Lower lobe of right lung (tissue), 2 donors: ENCODE results near the gene PPP1R15A. TPM values are rescaled to one million over a fixed set of nuclear protein-coding genes. Genes with fewer than 3 reads are reported as not detected.

Experiments used
- ATAC-seq, 2 donors: fragments of 200-7000 bp; cut with Tn5 transposase; one replicate each; pipeline ENCODE4 v1.9.1; 2020 to 2022; ENCODE audit warnings: mild to moderate bottlenecking in 2 of 2, moderate library complexity in 2 of 2
- DNase-seq: peaks from one replicate; pipeline ENCODE4 v3.0.0-alpha.2; 2020
- H3K27ac ChIP-seq: fragments of 200-600 bp; one replicate; pipeline ENCODE4 v1.8.0; 2022
- H3K27me3 ChIP-seq: fragments of 200-600 bp; one replicate; pipeline ENCODE4 v1.8.0; 2022; ENCODE audit warnings: low read depth
- H3K36me3 ChIP-seq: fragments of 200-600 bp; one replicate; pipeline ENCODE4 v1.8.0; 2022; ENCODE audit warnings: mild to moderate bottlenecking
- H3K4me1 ChIP-seq: fragments of 200-600 bp; one replicate; pipeline ENCODE4 v1.8.0; 2022
- H3K4me3 ChIP-seq: fragments of 200-600 bp; one replicate; pipeline ENCODE4 v1.8.0; 2022; ENCODE audit warnings: mild to moderate bottlenecking
- H3K9me3 ChIP-seq: fragments of 200-600 bp; one replicate; pipeline ENCODE4 v1.8.0; 2022
- intact Hi-C: fragments of 100-400 bp; cut with DNase I; formaldehyde crosslinking; loops from one replicate; pipeline ENCODE4 v1.11.0; 2022
- total RNA-seq: library from RNA; stranded (reverse); fragmentation: NEBNext Ultra II Directional; extraction: Animal tissue kit (Norgen Biotek cat#: 25700); gene quantifications from one replicate; pipeline ENCODE4 v1.2.1, GENCODE V29; 2021
- TF ChIP-seq, protein P1 (sequence below): fragments of 200-600 bp; IDR thresholded peaks from one replicate; pipeline ENCODE4 v1.8.0; 2022; ENCODE audit warnings: antibody characterized with exemption, mild to moderate bottlenecking
- donor health status: DM: no; HTN: yes; CAD: no; lungs with severe emphysema.

PPP1R15A gene
- total RNA-seq, 1 donor from 2014 or later = 80.4 TPM

DNA sequence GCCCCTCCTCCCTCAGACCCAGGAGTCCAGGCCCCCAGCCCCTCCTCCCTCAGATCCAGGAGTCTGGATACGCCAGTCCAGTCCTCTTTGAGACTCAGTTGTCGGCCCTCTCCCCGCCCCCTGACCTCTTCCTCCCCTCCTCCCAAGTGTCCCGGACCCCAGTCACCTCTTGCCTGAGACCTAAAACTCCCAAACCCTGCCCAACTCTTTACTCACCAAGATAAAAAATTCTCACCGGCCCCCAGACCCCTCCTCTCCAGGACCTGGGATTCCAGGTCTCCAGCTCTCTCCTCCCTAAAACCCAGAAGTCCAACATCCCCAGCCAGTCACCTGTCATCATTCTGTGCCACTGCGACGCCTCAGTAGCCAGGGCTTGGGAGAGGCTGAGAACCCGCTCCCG lies 34.5 kb upstream of the PPP1R15A start:
- TF ChIP-seq, protein P1, sequence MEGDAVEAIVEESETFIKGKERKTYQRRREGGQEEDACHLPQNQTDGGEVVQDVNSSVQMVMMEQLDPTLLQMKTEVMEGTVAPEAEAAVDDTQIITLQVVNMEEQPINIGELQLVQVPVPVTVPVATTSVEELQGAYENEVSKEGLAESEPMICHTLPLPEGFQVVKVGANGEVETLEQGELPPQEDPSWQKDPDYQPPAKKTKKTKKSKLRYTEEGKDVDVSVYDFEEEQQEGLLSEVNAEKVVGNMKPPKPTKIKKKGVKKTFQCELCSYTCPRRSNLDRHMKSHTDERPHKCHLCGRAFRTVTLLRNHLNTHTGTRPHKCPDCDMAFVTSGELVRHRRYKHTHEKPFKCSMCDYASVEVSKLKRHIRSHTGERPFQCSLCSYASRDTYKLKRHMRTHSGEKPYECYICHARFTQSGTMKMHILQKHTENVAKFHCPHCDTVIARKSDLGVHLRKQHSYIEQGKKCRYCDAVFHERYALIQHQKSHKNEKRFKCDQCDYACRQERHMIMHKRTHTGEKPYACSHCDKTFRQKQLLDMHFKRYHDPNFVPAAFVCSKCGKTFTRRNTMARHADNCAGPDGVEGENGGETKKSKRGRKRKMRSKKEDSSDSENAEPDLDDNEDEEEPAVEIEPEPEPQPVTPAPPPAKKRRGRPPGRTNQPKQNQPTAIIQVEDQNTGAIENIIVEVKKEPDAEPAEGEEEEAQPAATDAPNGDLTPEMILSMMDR = no peak
- Histone ChIP-seq H3K4me1 (peaks cover 16% of the 10 kb centered on the region), H3K36me3 (peaks cover 4% of the 10 kb centered on the region), H3K4me3 (no peak overlapping the region), H3K27ac (no peak overlapping the region), H3K27me3 (no peaks in the 10 kb centered on the region), H3K9me3 (no peaks in the 10 kb centered on the region)
- intact Hi-C loops = no loop called here
- ATAC-seq = no peak
- DNase-seq = no peak

DNA sequence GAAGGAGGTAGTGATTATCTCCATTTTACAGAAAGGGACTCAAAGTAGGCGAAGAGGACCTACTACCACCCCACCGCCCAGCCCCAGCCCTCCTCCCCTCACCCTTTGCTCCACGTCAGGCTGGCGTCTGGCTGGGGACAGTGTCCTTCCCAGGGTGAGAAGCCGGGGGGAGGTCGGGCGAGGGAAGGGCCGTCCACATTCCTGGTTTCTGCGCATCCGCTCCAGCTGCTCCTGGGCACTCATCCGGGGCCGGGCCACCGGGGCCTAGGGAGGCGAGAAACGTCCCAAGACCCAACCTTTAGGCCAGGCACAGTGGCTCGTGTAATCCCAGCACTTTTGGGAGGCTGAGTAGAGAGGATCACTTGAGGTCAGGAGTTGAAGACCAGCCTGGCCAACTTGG lies 31.2 kb upstream of the PPP1R15A start:
- ATAC-seq = no peak
- no peak for DNase-seq
- intact Hi-C loops = loop anchor here (5.0 kb wide), 1 partner anchor 54 kb away; no protein-coding TSS in a partner anchor
- no peak overlapping the region for H3K4me3 ChIP-seq
- H3K27me3 ChIP-seq = no peaks in the 10 kb centered on the region
- TF ChIP-seq, protein P1 = no peak
- peaks cover 10% of the 10 kb centered on the region for H3K4me1 ChIP-seq
- H3K27ac ChIP-seq = no peak overlapping the region
- no peaks in the 10 kb centered on the region for H3K9me3 ChIP-seq
- peaks cover 7% of the 10 kb centered on the region for H3K36me3 ChIP-seq

DNA sequence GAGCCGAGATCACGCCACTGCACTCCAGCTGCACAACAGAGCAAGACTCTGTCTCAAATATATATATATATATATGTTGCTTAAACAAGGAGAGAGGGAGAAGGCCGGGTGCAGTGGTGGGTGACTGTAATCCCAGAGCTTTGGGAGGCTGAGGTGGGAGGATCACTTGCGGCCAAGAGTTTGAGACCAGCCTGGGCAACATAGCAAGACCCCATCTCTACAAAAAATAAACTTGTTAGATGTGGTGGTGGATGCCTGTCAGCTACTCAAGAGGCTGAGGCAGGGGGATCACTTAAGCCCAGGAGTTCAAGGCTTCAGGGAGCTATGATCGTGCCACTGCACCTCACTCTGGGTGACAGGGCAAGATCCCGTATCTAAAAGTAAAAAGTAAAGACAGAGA lies 30.6 kb upstream of the PPP1R15A start:
- Histone ChIP-seq H3K27ac (peak overlapping the region; percentile 21), H3K4me1 (peaks cover 7% of the 10 kb centered on the region), H3K36me3 (peaks cover 7% of the 10 kb centered on the region), H3K27me3 (no peaks in the 10 kb centered on the region), H3K4me3 (no peak overlapping the region), H3K9me3 (no peaks in the 10 kb centered on the region)
- TF ChIP-seq, protein P1 = no peak
- ATAC-seq = no peak
- intact Hi-C loops = loop anchor here (5.0 kb wide), 1 partner anchor 54 kb away; no protein-coding TSS in a partner anchor
- no peak for DNase-seq

DNA sequence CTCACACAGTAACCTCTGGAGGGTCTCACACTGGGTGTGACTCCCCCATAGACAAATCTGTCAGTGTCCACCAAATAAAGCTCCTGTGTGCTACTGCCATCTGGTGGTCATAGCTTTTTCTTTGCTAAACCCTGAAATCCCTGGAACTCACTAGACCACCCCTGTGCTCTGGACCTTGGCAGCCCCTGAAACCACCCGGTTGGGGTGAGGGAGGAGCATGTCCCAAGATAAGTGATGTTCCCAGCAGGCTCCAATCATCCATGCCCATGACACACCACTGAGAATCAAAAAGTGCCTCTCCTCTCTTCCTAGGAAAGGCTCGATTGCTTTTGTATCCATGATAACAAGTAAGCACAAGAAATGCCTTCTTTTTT lies 29.4 kb upstream of the PPP1R15A start:
- Histone ChIP-seq H3K4me3 (no peak overlapping the region), H3K9me3 (no peaks in the 10 kb centered on the region), H3K4me1 (no peaks in the 10 kb centered on the region), H3K27ac (no peak overlapping the region), H3K27me3 (no peaks in the 10 kb centered on the region), H3K36me3 (peaks cover 18% of the 10 kb centered on the region)
- DNase-seq (no peak), ATAC-seq (peak; percentile 75 to 78)
- intact Hi-C loops = loop anchor here (5.0 kb wide), 1 partner anchor 55 kb away; no protein-coding TSS in a partner anchor
- TF ChIP-seq, protein P1 = peak; percentile 81

DNA sequence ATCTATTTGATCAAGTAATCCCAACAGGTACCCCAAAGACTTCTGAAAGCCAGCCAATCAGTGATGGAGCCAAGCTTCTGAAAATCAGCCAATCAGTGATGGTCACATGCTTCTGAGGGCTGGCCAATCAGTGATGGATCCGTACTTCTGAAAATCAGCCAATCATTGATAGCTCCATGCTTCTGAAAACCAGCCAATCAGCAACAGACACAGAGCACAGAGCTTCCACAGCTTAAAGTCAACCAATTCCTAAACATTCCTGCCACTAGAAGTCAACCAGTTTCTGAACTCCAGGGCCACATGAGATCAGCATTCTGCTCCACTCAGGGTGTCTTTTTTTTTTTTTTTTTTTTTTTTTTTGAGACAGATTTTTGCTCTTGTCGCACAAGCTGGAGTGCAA lies 27.7 kb upstream of the PPP1R15A start:
- no peaks in the 10 kb centered on the region for H3K4me1 ChIP-seq
- H3K36me3 ChIP-seq = peaks cover 18% of the 10 kb centered on the region
- intact Hi-C loops = loop anchor here (5.0 kb wide), 1 partner anchor 57 kb away; no protein-coding TSS in a partner anchor
- no peaks in the 10 kb centered on the region for H3K27me3 ChIP-seq
- ATAC-seq (no peak), DNase-seq (no peak)
- H3K4me3 ChIP-seq = no peak overlapping the region
- no peaks in the 10 kb centered on the region for H3K9me3 ChIP-seq
- TF ChIP-seq, protein P1 = no peak
- no peak overlapping the region for H3K27ac ChIP-seq
